Breast epithelium (tissue), 4 donors: ENCODE data around the gene FABP3. TPM values are rescaled to one million over a fixed set of nuclear protein-coding genes. Genes with fewer than 3 reads are reported as not detected.
A peak's percentile ranks its signal among the peaks of the same experiment; 100 is the strongest.
"Not testable (repeated sequence)": the region's sequence is repeated elsewhere in the genome, so short reads cannot be mapped to it uniquely, and the experiment has no call there.

Experiments used
- DNase-seq, 2 donors: peaks; one replicate each; pipeline ENCODE4 v3.0.0-alpha.2; 2019; ENCODE audit warnings: low spot score in 2 of 2
- H3K27ac ChIP-seq, 2 donors: fragments of 200-600 bp; sonication (generic) in 1 of 2; one replicate each; pipeline ENCODE4 v1.5.1; 2016 to 2019; ENCODE audit warnings: mild to moderate bottlenecking in 1 of 2
- H3K27me3 ChIP-seq, 2 donors: fragments of 200-600 bp; sonication (generic) in 1 of 2; one replicate each; pipeline versions ENCODE4 v1.5.1 to v1.6.0; 2017 to 2019; ENCODE audit warnings: control low read depth in 1 of 2, mild to moderate bottlenecking in 1 of 2
- H3K36me3 ChIP-seq: fragments of 200-600 bp; one replicate; pipeline ENCODE4 v1.5.1; 2019
- H3K4me1 ChIP-seq, 2 donors: fragments of 200-600 bp; sonication (generic); one replicate each; pipeline ENCODE4 v1.5.1; 2016 to 2019; ENCODE audit warnings: control low read depth in 1 of 2
- H3K4me3 ChIP-seq, 3 donors: fragments of 200-600 bp; sonication (generic); 1 replicate in 2 of 3; 2 replicates in 1 of 3; pipeline ENCODE4 v1.5.1; 2016 to 2019; ENCODE audit warnings: mild to moderate bottlenecking in 3 of 3, moderate library complexity in 2 of 3
- H3K9me3 ChIP-seq, 2 donors: fragments of 200-600 bp; sonication (generic) in 1 of 2; one replicate each; pipeline ENCODE4 v1.5.1; 2016 to 2019; ENCODE audit warnings: control low read depth in 1 of 2
- POLR2A ChIP-seq: fragments of 450-650 bp; IDR thresholded peaks from one replicate; pipeline ENCODE4 v1.6.1; 2016; ENCODE audit warnings: antibody characterized with exemption, mild to moderate bottlenecking, moderate library complexity
- POLR2AphosphoS5 ChIP-seq, 3 donors: sonication (generic); formaldehyde crosslinking; IDR thresholded peaks; one replicate each; pipeline ENCODE4 v1.6.1; 2017; ENCODE audit warnings: antibody characterized with exemption in 3 of 3
- intact Hi-C: fragments of 100-400 bp; cut with DNase I; formaldehyde crosslinking; loops from one replicate; pipeline ENCODE4 v1.15.1; 2023; ENCODE audit warnings: low total_unique reads
- total RNA-seq, 3 donors: library from RNA; depleted of rRNA; stranded (reverse); fragments of >200 nt; gene quantifications; one replicate each; pipeline ENCODE4 v1.1.0, GENCODE V29; 2016
- TF ChIP-seq, protein P1 (sequence below), 3 donors: fragments of 450-650 bp; IDR thresholded peaks; one replicate each; pipeline ENCODE4 v1.5.1; 2016 to 2017; ENCODE audit warnings: antibody characterized with exemption in 3 of 3, mild to moderate bottlenecking in 3 of 3, moderate library complexity in 3 of 3

Gene FABP3
- total RNA-seq, 3 donors from 2014 or later: 7.9 to 15.5 (median 15.0) TPM

DNA sequence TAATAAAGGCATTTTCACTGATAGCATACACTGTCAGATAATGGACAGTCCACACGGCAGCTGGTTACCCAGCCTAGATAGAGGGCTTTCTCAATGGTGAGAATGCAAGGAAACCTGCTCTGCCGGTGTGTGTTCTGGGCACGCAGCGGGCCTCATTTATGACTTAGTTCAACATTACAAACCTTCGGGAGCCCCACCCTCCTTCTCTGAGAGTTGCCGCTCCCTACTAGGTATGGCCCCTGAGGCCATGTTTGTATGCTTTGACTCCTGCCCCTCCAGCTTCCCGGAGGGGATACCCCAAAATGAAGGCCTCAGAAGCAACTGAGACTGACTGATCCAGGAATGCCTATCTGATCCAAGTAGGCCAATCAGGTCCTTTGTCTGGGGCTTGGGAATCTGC lies 17.2 kb upstream of the FABP3 start:
- H3K27me3 ChIP-seq: no peaks in the 10 kb centered on the region
- TF ChIP-seq, protein P1, sequence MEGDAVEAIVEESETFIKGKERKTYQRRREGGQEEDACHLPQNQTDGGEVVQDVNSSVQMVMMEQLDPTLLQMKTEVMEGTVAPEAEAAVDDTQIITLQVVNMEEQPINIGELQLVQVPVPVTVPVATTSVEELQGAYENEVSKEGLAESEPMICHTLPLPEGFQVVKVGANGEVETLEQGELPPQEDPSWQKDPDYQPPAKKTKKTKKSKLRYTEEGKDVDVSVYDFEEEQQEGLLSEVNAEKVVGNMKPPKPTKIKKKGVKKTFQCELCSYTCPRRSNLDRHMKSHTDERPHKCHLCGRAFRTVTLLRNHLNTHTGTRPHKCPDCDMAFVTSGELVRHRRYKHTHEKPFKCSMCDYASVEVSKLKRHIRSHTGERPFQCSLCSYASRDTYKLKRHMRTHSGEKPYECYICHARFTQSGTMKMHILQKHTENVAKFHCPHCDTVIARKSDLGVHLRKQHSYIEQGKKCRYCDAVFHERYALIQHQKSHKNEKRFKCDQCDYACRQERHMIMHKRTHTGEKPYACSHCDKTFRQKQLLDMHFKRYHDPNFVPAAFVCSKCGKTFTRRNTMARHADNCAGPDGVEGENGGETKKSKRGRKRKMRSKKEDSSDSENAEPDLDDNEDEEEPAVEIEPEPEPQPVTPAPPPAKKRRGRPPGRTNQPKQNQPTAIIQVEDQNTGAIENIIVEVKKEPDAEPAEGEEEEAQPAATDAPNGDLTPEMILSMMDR (IDR thresholded peaks at IDR 0.05): no peak
- no peak for TF ChIP-seq POLR2AphosphoS5 (IDR thresholded peaks at IDR 0.05)
- TF ChIP-seq POLR2A: no peak
- intact Hi-C loops: no loop called here
- H3K4me1 ChIP-seq: peaks cover 0 to 7% of the 10 kb centered on the region in 2 donors
- H3K9me3 ChIP-seq: no peaks in the 10 kb centered on the region
- H3K36me3 ChIP-seq: no peaks in the 10 kb centered on the region
- H3K4me3 ChIP-seq: no peak overlapping the region
- peak overlapping the region; percentile 30 to 77 for H3K27ac ChIP-seq
- peak; percentile 66 to 67 for DNase-seq

DNA sequence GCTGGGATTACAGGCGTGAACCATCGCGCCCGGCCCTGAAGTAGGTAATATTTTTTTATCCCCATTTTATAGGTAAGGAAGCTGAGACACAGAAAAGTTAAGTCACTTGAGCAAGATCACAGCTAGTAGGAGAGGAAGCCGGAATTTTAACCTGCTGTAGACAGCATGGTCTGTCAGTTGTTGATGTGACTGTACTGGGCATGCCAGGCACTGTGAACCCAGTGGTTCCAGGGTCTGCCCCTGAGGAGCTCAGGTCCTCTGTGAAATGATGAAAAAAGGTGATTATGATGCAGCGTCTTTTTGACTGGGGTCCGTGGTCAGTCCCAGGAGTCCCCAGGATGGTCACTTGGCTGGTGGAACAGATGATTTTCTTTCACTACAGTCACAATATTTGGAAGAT lies 16.7 kb upstream of the FABP3 start:
- Histone ChIP-seq H3K4me1 (peaks cover 0 to 3% of the 10 kb centered on the region in 2 donors), H3K36me3 (no peaks in the 10 kb centered on the region), H3K27me3 (no peaks in the 10 kb centered on the region), H3K9me3 (no peaks in the 10 kb centered on the region), H3K27ac (peak overlapping the region in 1 of 2 donors; percentile 77), H3K4me3 (no peak overlapping the region)
- no peak for DNase-seq
- intact Hi-C loops: no loop called here
- no peak for TF ChIP-seq POLR2AphosphoS5 (IDR thresholded peaks at IDR 0.05)
- TF ChIP-seq, protein P1 (IDR thresholded peaks at IDR 0.05): no peak
- no peak for TF ChIP-seq POLR2A

DNA sequence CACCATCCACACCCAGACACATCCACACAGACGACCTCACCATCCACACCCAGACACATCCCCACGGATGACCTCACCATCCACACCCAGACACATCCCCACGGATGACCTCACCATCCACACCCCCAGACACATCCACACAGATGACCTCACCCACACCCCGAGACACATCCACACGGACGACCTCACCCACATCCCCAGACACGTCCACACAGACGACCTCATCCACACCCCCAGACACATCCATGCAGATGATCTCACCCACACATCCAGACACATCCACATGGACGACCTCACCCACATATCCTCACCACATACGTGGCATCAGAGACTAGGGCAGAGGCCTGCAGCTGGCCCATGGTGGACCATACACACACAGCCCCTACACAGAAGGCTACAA lies 14.7 kb upstream of the FABP3 start:
- no peaks in the 10 kb centered on the region for H3K4me1 ChIP-seq
- no peak overlapping the region for H3K4me3 ChIP-seq
- H3K9me3 ChIP-seq: no peaks in the 10 kb centered on the region
- H3K36me3 ChIP-seq: no peaks in the 10 kb centered on the region
- intact Hi-C loops: no loop called here
- no peak for DNase-seq
- no peak overlapping the region for H3K27ac ChIP-seq
- H3K27me3 ChIP-seq: no peaks in the 10 kb centered on the region
- no peak for TF ChIP-seq POLR2A
- TF ChIP-seq, protein P1 (IDR thresholded peaks at IDR 0.05): no peak
- TF ChIP-seq POLR2AphosphoS5 (IDR thresholded peaks at IDR 0.05): no peak

DNA sequence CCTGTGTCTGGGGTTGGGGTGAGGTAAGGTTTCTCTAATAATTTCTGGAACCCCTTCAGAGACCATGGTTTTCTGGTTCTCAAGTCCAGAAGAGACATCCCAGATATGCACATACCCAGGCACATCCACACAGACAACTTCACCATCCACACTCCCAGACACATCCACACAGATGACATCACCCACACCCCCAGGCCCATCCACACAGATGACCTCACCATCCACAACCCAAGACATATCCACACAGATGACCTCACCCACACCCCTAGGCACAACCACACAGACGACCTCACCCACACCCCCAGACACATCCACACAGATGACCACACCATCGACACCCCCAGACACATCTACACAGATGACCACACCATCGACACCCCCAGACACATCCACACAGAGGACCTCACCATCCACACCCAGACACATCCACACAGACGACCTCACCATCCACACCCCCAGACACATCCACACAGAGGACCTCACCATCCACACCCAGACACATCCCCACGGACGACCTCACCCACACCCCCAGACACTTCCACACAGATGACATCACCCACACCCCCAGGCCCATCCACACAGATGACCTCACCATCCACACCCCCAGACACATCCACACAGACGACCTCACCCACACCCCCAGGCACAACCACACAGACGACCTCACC lies 13.8 kb upstream of the FABP3 start:
- H3K4me1 ChIP-seq, DNase-seq, H3K9me3 ChIP-seq, H3K4me3 ChIP-seq, H3K27me3 ChIP-seq, intact Hi-C loops, H3K27ac ChIP-seq, H3K36me3 ChIP-seq: not testable (repeated sequence)

DNA sequence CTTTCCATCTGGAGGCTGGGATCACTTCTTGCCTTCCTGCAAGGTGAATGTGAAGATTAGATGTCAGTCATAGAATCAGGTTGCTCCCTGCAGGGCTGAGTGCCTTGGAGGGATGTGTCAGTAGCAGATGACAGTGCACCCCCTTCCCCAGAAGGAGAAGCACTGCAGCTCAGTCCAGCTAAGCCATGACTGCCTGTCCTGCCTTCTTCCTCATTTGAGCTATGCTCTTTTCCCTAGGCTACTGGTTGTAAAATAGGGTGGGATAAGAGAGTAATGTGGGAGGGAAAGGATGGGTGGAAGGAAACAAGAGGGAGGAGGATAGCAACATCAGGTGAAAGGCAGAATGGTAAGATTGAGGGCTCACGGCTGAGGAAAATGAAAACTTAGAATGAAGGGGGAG lies 11.1 kb upstream of the FABP3 start:
- Histone ChIP-seq H3K4me1 (peaks cover 0 to 4% of the 10 kb centered on the region in 2 donors), H3K27ac (no peak overlapping the region), H3K4me3 (no peak overlapping the region), H3K9me3 (no peaks in the 10 kb centered on the region), H3K36me3 (no peaks in the 10 kb centered on the region), H3K27me3 (no peaks in the 10 kb centered on the region)
- TF ChIP-seq, protein P1 (IDR thresholded peaks at IDR 0.05): no peak
- no peak for TF ChIP-seq POLR2AphosphoS5 (IDR thresholded peaks at IDR 0.05)
- TF ChIP-seq POLR2A: no peak
- intact Hi-C loops: no loop called here
- DNase-seq: no peak
